MM.1S (cell line): ENCODE results near the gene ASH1L.

Source experiments
- DNase-seq: peaks from one replicate; pipeline ENCODE4 v3.0.0-alpha.2; 2015
- H2AFZ ChIP-seq: fragments of 300-600 bp; sonication (generic); 2 replicates; pipeline ENCODE4 v1.6.0; 2016; ENCODE audit warnings: antibody characterized with exemption, low read length
- H3F3A ChIP-seq: fragments of 300-600 bp; sonication (generic); 2 replicates; pipeline ENCODE4 v1.6.1; 2016; ENCODE audit warnings: mild to moderate bottlenecking, antibody characterized with exemption, low read length, moderate library complexity, mixed read lengths; ENCODE audit not compliant: insufficient read depth
- H3K27ac ChIP-seq: fragments of 300-600 bp; sonication (generic); 2 replicates; pipeline ENCODE4 v1.5.1; 2016; ENCODE audit warnings: mild to moderate bottlenecking, low read length
- H3K27me3 ChIP-seq: fragments of 300-600 bp; sonication (generic); replicated peaks from 2 replicates; pipeline ENCODE4 v1.6.0; 2016; ENCODE audit warnings: low read length; ENCODE audit not compliant: insufficient read depth
- H3K36me3 ChIP-seq: fragments of 300-600 bp; sonication (generic); replicated peaks from 2 replicates; pipeline ENCODE4 v1.6.1; 2016; ENCODE audit warnings: mild to moderate bottlenecking, low read length, mixed read lengths; ENCODE audit not compliant: insufficient read depth
- H3K4me1 ChIP-seq: fragments of 300-600 bp; sonication (generic); 2 replicates; pipeline ENCODE4 v1.6.1; 2016; ENCODE audit warnings: low read length, mixed read lengths
- H3K4me2 ChIP-seq: fragments of 300-600 bp; sonication (generic); 2 replicates; pipeline ENCODE4 v1.6.0; 2016; ENCODE audit warnings: low read depth, low read length
- H3K4me3 ChIP-seq: fragments of 300-600 bp; sonication (generic); 2 replicates; pipeline ENCODE4 v1.5.1; 2016; ENCODE audit warnings: low read length, mixed read lengths
- H3K79me2 ChIP-seq: fragments of 300-600 bp; sonication (generic); 2 replicates; pipeline ENCODE4 v1.6.1; 2016; ENCODE audit warnings: mixed run types, low read length, mixed read lengths
- H3K9ac ChIP-seq: fragments of 300-600 bp; sonication (generic); 2 replicates; pipeline ENCODE4 v1.6.1; 2016; ENCODE audit warnings: low read length, mixed read lengths
- H3K9me2 ChIP-seq: fragments of 300-600 bp; sonication (generic); replicated peaks from 2 replicates; pipeline ENCODE4 v1.6.1; 2016; ENCODE audit warnings: mild to moderate bottlenecking, low read length, mixed read lengths; ENCODE audit not compliant: insufficient read depth
- H3K9me3 ChIP-seq: fragments of 300-600 bp; sonication (generic); replicated peaks from 2 replicates; pipeline ENCODE4 v1.6.1; 2016; ENCODE audit warnings: mild to moderate bottlenecking, low read length, mixed read lengths; ENCODE audit not compliant: insufficient read depth
- H4K20me1 ChIP-seq: fragments of 300-600 bp; sonication (generic); 2 replicates; pipeline ENCODE4 v1.6.1; 2016; ENCODE audit warnings: mild to moderate bottlenecking, low read length, moderate library complexity, mixed read lengths; ENCODE audit not compliant: insufficient read depth
- EZH2 ChIP-seq: fragments of 300-600 bp; sonication (generic); optimal IDR thresholded peaks from 2 replicates; pipeline ENCODE3; 2017; ENCODE audit warnings: low read depth, mild to moderate bottlenecking, antibody characterized with exemption, low read length, mixed read lengths
- EZH2phosphoT487 ChIP-seq: fragments of 300-600 bp; sonication (generic); IDR thresholded peaks from 2 replicates; pipeline ENCODE4 v1.6.1; 2018; ENCODE audit warnings: antibody characterized with exemption, low read length
- TF ChIP-seq, protein P1 (sequence below): fragments of 300-600 bp; sonication (generic); IDR thresholded peaks from 2 replicates; pipeline ENCODE4 v1.5.1; 2016; ENCODE audit warnings: antibody characterized with exemption, low read length, mixed read lengths

Gene ASH1L

DNA sequence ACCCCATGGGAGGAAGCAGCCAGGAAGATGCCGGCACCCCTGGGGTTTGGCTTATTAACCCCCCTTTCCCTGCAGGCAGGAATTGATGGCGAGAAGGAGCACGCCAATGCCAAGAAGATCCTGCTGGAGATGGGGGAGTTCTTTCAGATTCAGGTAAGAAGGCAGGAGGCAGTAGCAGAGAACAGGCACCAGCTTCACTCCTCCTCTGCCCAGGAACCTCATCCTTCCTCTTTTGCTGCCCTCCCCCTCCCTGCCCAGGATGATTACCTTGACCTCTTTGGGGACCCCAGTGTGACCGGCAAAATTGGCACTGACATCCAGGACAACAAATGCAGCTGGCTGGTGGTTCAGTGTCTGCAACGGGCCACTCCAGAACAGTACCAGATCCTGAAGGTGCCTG lies 243.1 kb downstream of the ASH1L start:
- Histone ChIP-seq H3K4me3 (no peak overlapping the region), H3K36me3 (0 out of 2 replicates have a peak, but pooled peaks cover 7% of the 10 kb centered on the region), H2AFZ (no peak overlapping the region), H3K4me1 (no peaks in the 10 kb centered on the region), H4K20me1 (no peaks in the 10 kb centered on the region), H3K9ac (no peak overlapping the region), H3K79me2 (no peaks in the 10 kb centered on the region), H3K27ac (no peak overlapping the region), H3K27me3 (no peaks in the 10 kb centered on the region), H3K9me3 (no peaks in the 10 kb centered on the region), H3K4me2 (no peak overlapping the region), H3F3A (peaks cover 48% of the 10 kb centered on the region), H3K9me2 (no peaks in the 10 kb centered on the region)
- DNase-seq: no peak
- TF ChIP-seq, protein P1, sequence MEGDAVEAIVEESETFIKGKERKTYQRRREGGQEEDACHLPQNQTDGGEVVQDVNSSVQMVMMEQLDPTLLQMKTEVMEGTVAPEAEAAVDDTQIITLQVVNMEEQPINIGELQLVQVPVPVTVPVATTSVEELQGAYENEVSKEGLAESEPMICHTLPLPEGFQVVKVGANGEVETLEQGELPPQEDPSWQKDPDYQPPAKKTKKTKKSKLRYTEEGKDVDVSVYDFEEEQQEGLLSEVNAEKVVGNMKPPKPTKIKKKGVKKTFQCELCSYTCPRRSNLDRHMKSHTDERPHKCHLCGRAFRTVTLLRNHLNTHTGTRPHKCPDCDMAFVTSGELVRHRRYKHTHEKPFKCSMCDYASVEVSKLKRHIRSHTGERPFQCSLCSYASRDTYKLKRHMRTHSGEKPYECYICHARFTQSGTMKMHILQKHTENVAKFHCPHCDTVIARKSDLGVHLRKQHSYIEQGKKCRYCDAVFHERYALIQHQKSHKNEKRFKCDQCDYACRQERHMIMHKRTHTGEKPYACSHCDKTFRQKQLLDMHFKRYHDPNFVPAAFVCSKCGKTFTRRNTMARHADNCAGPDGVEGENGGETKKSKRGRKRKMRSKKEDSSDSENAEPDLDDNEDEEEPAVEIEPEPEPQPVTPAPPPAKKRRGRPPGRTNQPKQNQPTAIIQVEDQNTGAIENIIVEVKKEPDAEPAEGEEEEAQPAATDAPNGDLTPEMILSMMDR: no peak
- TF ChIP-seq EZH2phosphoT487: no peak
- TF ChIP-seq EZH2: no peak

DNA sequence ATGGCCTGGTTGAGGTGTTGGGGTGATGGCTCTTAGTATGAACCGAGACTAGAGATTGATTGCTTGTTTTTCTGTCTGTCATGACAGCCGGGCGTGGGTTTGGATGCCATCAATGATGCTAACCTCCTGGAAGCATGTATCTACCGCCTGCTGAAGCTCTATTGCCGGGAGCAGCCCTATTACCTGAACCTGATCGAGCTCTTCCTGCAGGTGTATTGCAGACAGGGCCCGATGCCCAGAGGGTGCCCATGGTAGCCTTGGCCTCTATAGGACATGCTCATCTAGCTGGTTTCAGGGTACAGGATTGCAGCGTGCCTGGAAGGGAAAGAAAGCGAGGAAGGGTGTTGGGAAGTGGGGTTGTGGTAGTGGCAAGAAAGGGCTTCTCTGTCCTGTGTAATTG lies 244.5 kb downstream of the ASH1L start:
- Histone ChIP-seq H3K9me2 (no peaks in the 10 kb centered on the region), H3K9ac (no peak overlapping the region), H3K79me2 (peaks cover 4% of the 10 kb centered on the region), H3K4me1 (no peaks in the 10 kb centered on the region), H3F3A (peaks cover 33% of the 10 kb centered on the region), H3K4me2 (no peak overlapping the region), H2AFZ (no peak overlapping the region), H3K27ac (no peak overlapping the region), H3K27me3 (no peaks in the 10 kb centered on the region), H3K4me3 (no peak overlapping the region), H4K20me1 (no peaks in the 10 kb centered on the region), H3K36me3 (peaks cover 7% of the 10 kb centered on the region), H3K9me3 (no peaks in the 10 kb centered on the region)
- DNase-seq: no peak
- TF ChIP-seq EZH2 (no peak), EZH2phosphoT487 (no peak)
- TF ChIP-seq, protein P1: no peak

DNA sequence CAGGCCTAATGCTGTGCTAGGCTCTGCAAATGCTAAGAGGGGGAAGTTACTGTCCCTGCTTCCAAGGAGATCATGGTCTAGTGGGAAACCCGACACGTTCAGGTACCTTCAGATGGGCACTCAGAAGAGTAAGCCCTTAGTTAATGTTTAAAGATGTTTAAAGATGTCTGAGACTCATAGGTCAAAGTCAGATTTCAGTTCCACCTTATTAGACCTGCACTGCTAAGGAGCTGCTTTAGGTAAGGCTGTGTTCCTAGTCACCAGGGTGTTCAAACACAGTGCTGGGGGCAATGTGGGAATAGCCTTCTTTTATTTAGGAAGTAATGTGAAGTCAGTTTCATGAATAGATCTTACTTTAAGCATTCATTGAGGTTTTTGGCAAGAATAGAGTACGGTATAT lies 245.7 kb downstream of the ASH1L start:
- no peak overlapping the region for H3K27ac ChIP-seq

More for the DNA sequence above, 245.7 kb downstream of the ASH1L start:
- H2AFZ ChIP-seq: no peak overlapping the region
- peaks cover 28% of the 10 kb centered on the region for H3F3A ChIP-seq
- H3K4me2 ChIP-seq: no peak overlapping the region
- TF ChIP-seq, protein P1: no peak
- TF ChIP-seq EZH2phosphoT487 (no peak), EZH2 (no peak)
- no peaks in the 10 kb centered on the region for H3K9me2 ChIP-seq
- H3K27me3 ChIP-seq: no peaks in the 10 kb centered on the region
- H3K9me3 ChIP-seq: no peaks in the 10 kb centered on the region
- DNase-seq: no peak
- no peak overlapping the region for H3K4me3 ChIP-seq
- H3K36me3 ChIP-seq: peaks cover 7% of the 10 kb centered on the region
- peaks cover 14% of the 10 kb centered on the region for H3K79me2 ChIP-seq
- no peaks in the 10 kb centered on the region for H3K4me1 ChIP-seq
- H3K9ac ChIP-seq: no peak overlapping the region
- H4K20me1 ChIP-seq: no peaks in the 10 kb centered on the region
